Measurements from ENCODE around the gene UBE2G1.

DNA sequence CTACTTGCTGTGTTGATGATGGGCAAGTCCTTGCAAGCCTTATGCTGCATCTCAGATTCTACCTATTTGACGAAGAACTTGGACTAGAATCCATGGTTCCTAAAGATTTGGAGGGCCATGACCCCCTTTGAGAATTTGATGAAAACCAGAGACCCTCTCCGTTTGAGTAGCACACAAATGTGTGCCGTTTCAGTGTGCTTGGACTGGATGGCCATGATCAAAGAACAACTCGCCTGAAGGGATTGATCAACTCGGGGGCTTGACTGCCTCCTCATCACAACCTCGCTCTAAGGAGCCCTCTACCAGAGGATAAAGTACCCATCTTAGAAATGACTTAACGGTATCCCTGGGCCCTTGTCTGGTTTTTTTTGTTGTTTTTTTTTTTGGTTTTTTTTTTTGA lies 99.9 kb downstream of the UBE2G1 start:
- no peak for TF ChIP-seq EGR1 (IDR thresholded peaks at IDR 0.05; ENCODE audit: low read depth in 2 of 2)
- TF ChIP-seq, protein P1, sequence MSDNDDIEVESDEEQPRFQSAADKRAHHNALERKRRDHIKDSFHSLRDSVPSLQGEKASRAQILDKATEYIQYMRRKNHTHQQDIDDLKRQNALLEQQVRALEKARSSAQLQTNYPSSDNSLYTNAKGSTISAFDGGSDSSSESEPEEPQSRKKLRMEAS (IDR thresholded peaks at IDR 0.05): no peak

Measured in liver (tissue), 2 donors.